Measurements from ENCODE around the gene ILDR1. TPM values are rescaled to one million over a fixed set of nuclear protein-coding genes. Genes with fewer than 3 reads are reported as not detected.
"Not testable (repeated sequence)": the region's sequence is repeated elsewhere in the genome, so short reads cannot be mapped to it uniquely, and the experiment has no call there.

The ILDR1 gene
- 0.16 and 0.17 TPM in 2 replicates for total RNA-seq

GRCh38 chr3:122021811-122022401 is at the start of gene ILDR1:
ILDR1 (minus strand) TSS chr3:122022247; CDS start chr3:122022077, 170 bp downstream.
- Mint-ChIP-seq H3K4me1 (peaks cover 11% of the 10 kb centered on the region), H3K36me3 (ENCODE audit: low read depth) (no peaks in the 10 kb centered on the region)
- peak; percentile 74 for DNase-seq

GRCh38 chr3:122067588-122068240 is 45.7 kb upstream of the ILDR1 start:
- H3K27me3 Mint-ChIP-seq = peaks cover 2% of the 10 kb centered on the region
- H3K36me3 Mint-ChIP-seq (ENCODE audit: low read depth) = no peaks in the 10 kb centered on the region
- peaks cover 6% of the 10 kb centered on the region for H3K9me3 Mint-ChIP-seq
- intact Hi-C loops (cut with micrococcal nuclease) = no loop called here
- no peak overlapping the region for H3K27ac Mint-ChIP-seq
- H3K4me3 Mint-ChIP-seq = no peak overlapping the region
- H3K4me1 Mint-ChIP-seq = peaks cover 4% of the 10 kb centered on the region
- no peak for DNase-seq

More at GRCh38 chr3:122021811-122022401, at the start of gene ILDR1:
- Mint-ChIP-seq H3K4me3 (peak within 1 kb of the TSS; percentile 71), H3K27me3 (peaks cover 37% of the 10 kb centered on the region), H3K9me3 (no peaks in the 10 kb centered on the region), H3K27ac (no peak within 1 kb of the TSS)
- intact Hi-C loops (cut with micrococcal nuclease) = no loop called here

- H3K9me3 Mint-ChIP-seq = peaks cover 6% of the 10 kb centered on the region
- DNase-seq = no peak
- intact Hi-C loops (cut with micrococcal nuclease) = no loop called here
- peaks cover 2% of the 10 kb centered on the region for H3K27me3 Mint-ChIP-seq
- no peak overlapping the region for H3K27ac Mint-ChIP-seq
- H3K4me1 Mint-ChIP-seq = peaks cover 4% of the 10 kb centered on the region
- H3K36me3 Mint-ChIP-seq (ENCODE audit: low read depth) = no peaks in the 10 kb centered on the region
- H3K4me3 Mint-ChIP-seq = no peak overlapping the region
Measured at GRCh38 chr3:122067214-122067550, 45.1 kb upstream of the ILDR1 start.

GRCh38 chr3:122066331-122067213 is 44.5 kb upstream of the ILDR1 start:
- Mint-ChIP-seq H3K9me3 (peaks cover 6% of the 10 kb centered on the region), H3K4me1 (peaks cover 4% of the 10 kb centered on the region), H3K27ac (no peak overlapping the region), H3K36me3 (ENCODE audit: low read depth) (no peaks in the 10 kb centered on the region), H3K4me3 (no peak overlapping the region), H3K27me3 (peaks cover 2% of the 10 kb centered on the region)
- intact Hi-C loops (cut with micrococcal nuclease) = no loop called here
- DNase-seq = no peak

GRCh38 chr3:122064326-122064725 is 42.3 kb upstream of the ILDR1 start:
- peaks cover 3% of the 10 kb centered on the region for H3K27me3 Mint-ChIP-seq
- intact Hi-C loops (cut with micrococcal nuclease) = no loop called here

GRCh38 chr3:122063908-122064307 is 41.9 kb upstream of the ILDR1 start:
- DNase-seq = no peak
- H3K27ac Mint-ChIP-seq = no peak overlapping the region
- H3K4me3 Mint-ChIP-seq = no peak overlapping the region
- H3K9me3 Mint-ChIP-seq = no peaks in the 10 kb centered on the region
- peaks cover 6% of the 10 kb centered on the region for H3K27me3 Mint-ChIP-seq
- no peaks in the 10 kb centered on the region for H3K36me3 Mint-ChIP-seq (ENCODE audit: low read depth)
- H3K4me1 Mint-ChIP-seq = peaks cover 4% of the 10 kb centered on the region
- intact Hi-C loops (cut with micrococcal nuclease) = no loop called here

More at GRCh38 chr3:122064326-122064725, 42.3 kb upstream of the ILDR1 start:
- no peaks in the 10 kb centered on the region for H3K36me3 Mint-ChIP-seq (ENCODE audit: low read depth)
- no peak overlapping the region for H3K27ac Mint-ChIP-seq
- H3K4me3 Mint-ChIP-seq = no peak overlapping the region
- H3K9me3 Mint-ChIP-seq = no peaks in the 10 kb centered on the region
- peaks cover 4% of the 10 kb centered on the region for H3K4me1 Mint-ChIP-seq
- no peak for DNase-seq

- intact Hi-C loops (cut with micrococcal nuclease) = no loop called here
- peaks cover 5% of the 10 kb centered on the region for H3K9me3 Mint-ChIP-seq
- H3K27me3 Mint-ChIP-seq = peaks cover 17% of the 10 kb centered on the region
- no peak overlapping the region for H3K27ac Mint-ChIP-seq
- H3K4me1 Mint-ChIP-seq = no peaks in the 10 kb centered on the region
- DNase-seq = no peak
- no peaks in the 10 kb centered on the region for H3K36me3 Mint-ChIP-seq (ENCODE audit: low read depth)
- H3K4me3 Mint-ChIP-seq = no peak overlapping the region
Measured at GRCh38 chr3:122060040-122060698, 38.1 kb upstream of the ILDR1 start.

GRCh38 chr3:122058294-122058693 is 36.2 kb upstream of the ILDR1 start:
- no peaks in the 10 kb centered on the region for H3K4me1 Mint-ChIP-seq
- no peak for DNase-seq
- H3K4me3 Mint-ChIP-seq = no peak overlapping the region
- peaks cover 9% of the 10 kb centered on the region for H3K9me3 Mint-ChIP-seq
- intact Hi-C loops (cut with micrococcal nuclease) = no loop called here
- H3K27ac Mint-ChIP-seq = no peak overlapping the region
- peaks cover 25% of the 10 kb centered on the region for H3K27me3 Mint-ChIP-seq
- H3K36me3 Mint-ChIP-seq (ENCODE audit: low read depth) = no peaks in the 10 kb centered on the region

GRCh38 chr3:122057671-122058070 is 35.6 kb upstream of the ILDR1 start:
- Mint-ChIP-seq H3K27me3 (peaks cover 25% of the 10 kb centered on the region), H3K36me3 (ENCODE audit: low read depth) (no peaks in the 10 kb centered on the region), H3K4me3 (no peak overlapping the region), H3K27ac (no peak overlapping the region), H3K4me1 (no peaks in the 10 kb centered on the region), H3K9me3 (peaks cover 9% of the 10 kb centered on the region)
- no peak for DNase-seq
- intact Hi-C loops (cut with micrococcal nuclease) = no loop called here

GRCh38 chr3:122055215-122055614 is 33.2 kb upstream of the ILDR1 start, which contains the start of gene CD86:
CD86 (plus strand) TSS chr3:122055362; CDS start chr3:122055490, 128 bp downstream.
- H3K36me3 Mint-ChIP-seq (ENCODE audit: low read depth) = no peaks in the 10 kb centered on the region
- DNase-seq = no peak

GRCh38 chr3:122052968-122053367 is 30.9 kb upstream of the ILDR1 start:
- Mint-ChIP-seq H3K4me1 (no peaks in the 10 kb centered on the region), H3K27me3 (peaks cover 38% of the 10 kb centered on the region), H3K36me3 (ENCODE audit: low read depth) (no peaks in the 10 kb centered on the region), H3K4me3 (no peak overlapping the region), H3K9me3 (peaks cover 22% of the 10 kb centered on the region), H3K27ac (no peak overlapping the region)
- intact Hi-C loops (cut with micrococcal nuclease) = no loop called here
- DNase-seq = no peak

More at GRCh38 chr3:122055215-122055614, 33.2 kb upstream of the ILDR1 start, which contains the start of gene CD86:
- Mint-ChIP-seq H3K4me1 (no peaks in the 10 kb centered on the region), H3K27ac (no peak within 1 kb of the TSS), H3K9me3 (peaks cover 11% of the 10 kb centered on the region), H3K27me3 (peaks cover 40% of the 10 kb centered on the region), H3K4me3 (no peak within 1 kb of the TSS)
- intact Hi-C loops (cut with micrococcal nuclease) = no loop called here

GRCh38 chr3:122047773-122048172 is 25.7 kb upstream of the ILDR1 start:
- Mint-ChIP-seq H3K9me3 (peaks cover 12% of the 10 kb centered on the region), H3K27me3 (peaks cover 21% of the 10 kb centered on the region)
- H3K4me3 Mint-ChIP-seq; H3K4me1 Mint-ChIP-seq; intact Hi-C loops (cut with micrococcal nuclease); DNase-seq; H3K36me3 Mint-ChIP-seq (ENCODE audit: low read depth); H3K27ac Mint-ChIP-seq: not testable (repeated sequence)

- intact Hi-C loops (cut with micrococcal nuclease); H3K36me3 Mint-ChIP-seq (ENCODE audit: low read depth); H3K4me1 Mint-ChIP-seq; DNase-seq; H3K27ac Mint-ChIP-seq; H3K4me3 Mint-ChIP-seq: not testable (repeated sequence)
- H3K9me3 Mint-ChIP-seq = peaks cover 12% of the 10 kb centered on the region
- H3K27me3 Mint-ChIP-seq = peaks cover 20% of the 10 kb centered on the region
Measured at GRCh38 chr3:122047296-122047695, 25.2 kb upstream of the ILDR1 start.

All from activated CD4-positive, alpha-beta T cell treated with anti-CD3 and anti-CD28 coated beads, Interleukin-2, amount 10 ng/mL, durations not matched to agents 24 days and 14 days (primary cell).